ENCODE results near the gene CADM1.

CADM1 gene

GRCh38 chr11:115527534-115528125, 23.4 kb upstream of the CADM1 start:
- H4K20me1 ChIP-seq (ENCODE audit: insufficient read depth), result no peaks in the 10 kb centered on the region
- H3K4me3 ChIP-seq (IDR thresholded peaks at IDR 0.05; ENCODE audit: insufficient read depth, low read depth, low read length), result no peak overlapping the region
- no peak overlapping the region for H3K27ac ChIP-seq
- no peaks in the 10 kb centered on the region for H3K4me1 ChIP-seq (ENCODE audit: low read depth, poor library complexity, severe bottlenecking)
- H3K79me2 ChIP-seq (ENCODE audit: insufficient read depth, low read depth), result no peaks in the 10 kb centered on the region
- no peak overlapping the region for H2AFZ ChIP-seq (ENCODE audit: low read depth)
- no peak overlapping the region for H3K9ac ChIP-seq
- H3K36me3 ChIP-seq (ENCODE audit: insufficient read depth), result no peaks in the 10 kb centered on the region
- TF ChIP-seq CTCF (conservative IDR thresholded peaks at IDR 0.05; ENCODE audit: low read depth, low read length), result no peak
- no peaks in the 10 kb centered on the region for H3K27me3 ChIP-seq (ENCODE audit: insufficient read depth, low read depth)
- H3K4me2 ChIP-seq, result no peak overlapping the region

- Histone ChIP-seq H3K4me3 (IDR thresholded peaks at IDR 0.05; ENCODE audit: insufficient read depth, low read depth, low read length) (no peak overlapping the region), H3K27me3 (ENCODE audit: insufficient read depth, low read depth) (no peaks in the 10 kb centered on the region), H3K4me1 (ENCODE audit: low read depth, poor library complexity, severe bottlenecking) (no peaks in the 10 kb centered on the region), H3K9ac (no peak overlapping the region), H4K20me1 (ENCODE audit: insufficient read depth) (no peaks in the 10 kb centered on the region), H3K79me2 (ENCODE audit: insufficient read depth, low read depth) (no peaks in the 10 kb centered on the region), H3K27ac (no peak overlapping the region), H2AFZ (ENCODE audit: low read depth) (no peak overlapping the region), H3K36me3 (ENCODE audit: insufficient read depth) (no peaks in the 10 kb centered on the region), H3K4me2 (no peak overlapping the region)
- TF ChIP-seq CTCF (conservative IDR thresholded peaks at IDR 0.05; ENCODE audit: low read depth, low read length), result no peak
These were observed 21.4 kb upstream of the CADM1 start for GRCh38 chr11:115525531-115526006.

GRCh38 chr11:115524572-115524971, 20.4 kb upstream of the CADM1 start:
- Histone ChIP-seq H3K79me2 (ENCODE audit: insufficient read depth, low read depth) (no peaks in the 10 kb centered on the region), H3K27ac (no peak overlapping the region), H3K4me1 (ENCODE audit: low read depth, poor library complexity, severe bottlenecking) (no peaks in the 10 kb centered on the region), H4K20me1 (ENCODE audit: insufficient read depth) (no peaks in the 10 kb centered on the region), H3K27me3 (ENCODE audit: insufficient read depth, low read depth) (no peaks in the 10 kb centered on the region), H2AFZ (ENCODE audit: low read depth) (no peak overlapping the region), H3K4me2 (no peak overlapping the region), H3K4me3 (IDR thresholded peaks at IDR 0.05; ENCODE audit: insufficient read depth, low read depth, low read length) (no peak overlapping the region), H3K9ac (no peak overlapping the region), H3K36me3 (ENCODE audit: insufficient read depth) (no peaks in the 10 kb centered on the region)
- TF ChIP-seq CTCF (conservative IDR thresholded peaks at IDR 0.05; ENCODE audit: low read depth, low read length), result no peak

GRCh38 chr11:115523727-115524399, 19.6 kb upstream of the CADM1 start:
- no peak overlapping the region for H3K27ac ChIP-seq
- H3K9ac ChIP-seq, result no peak overlapping the region
- no peaks in the 10 kb centered on the region for H3K36me3 ChIP-seq (ENCODE audit: insufficient read depth)
- TF ChIP-seq CTCF (conservative IDR thresholded peaks at IDR 0.05; ENCODE audit: low read depth, low read length), result no peak
- no peaks in the 10 kb centered on the region for H3K79me2 ChIP-seq (ENCODE audit: insufficient read depth, low read depth)
- no peaks in the 10 kb centered on the region for H4K20me1 ChIP-seq (ENCODE audit: insufficient read depth)
- no peak overlapping the region for H3K4me3 ChIP-seq (IDR thresholded peaks at IDR 0.05; ENCODE audit: insufficient read depth, low read depth, low read length)
- no peaks in the 10 kb centered on the region for H3K4me1 ChIP-seq (ENCODE audit: low read depth, poor library complexity, severe bottlenecking)
- no peak overlapping the region for H3K4me2 ChIP-seq
- H2AFZ ChIP-seq (ENCODE audit: low read depth), result no peak overlapping the region
- no peaks in the 10 kb centered on the region for H3K27me3 ChIP-seq (ENCODE audit: insufficient read depth, low read depth)
